Breast epithelium (tissue), 4 donors: ENCODE measurements around the gene GPR107. TPM values are rescaled to one million over a fixed set of nuclear protein-coding genes. Genes with fewer than 3 reads are reported as not detected.

Experiments
- DNase-seq, 2 donors: peaks; one replicate each; pipeline ENCODE4 v3.0.0-alpha.2; 2019; ENCODE audit warnings: low spot score in 2 of 2
- H3K27ac ChIP-seq, 2 donors: fragments of 200-600 bp; sonication (generic) in 1 of 2; one replicate each; pipeline ENCODE4 v1.5.1; 2016 to 2019; ENCODE audit warnings: mild to moderate bottlenecking in 1 of 2
- H3K27me3 ChIP-seq, 2 donors: fragments of 200-600 bp; sonication (generic) in 1 of 2; one replicate each; pipeline versions ENCODE4 v1.5.1 to v1.6.0; 2017 to 2019; ENCODE audit warnings: control low read depth in 1 of 2, mild to moderate bottlenecking in 1 of 2
- H3K36me3 ChIP-seq: fragments of 200-600 bp; one replicate; pipeline ENCODE4 v1.5.1; 2019
- H3K4me1 ChIP-seq, 2 donors: fragments of 200-600 bp; sonication (generic); one replicate each; pipeline ENCODE4 v1.5.1; 2016 to 2019; ENCODE audit warnings: control low read depth in 1 of 2
- H3K4me3 ChIP-seq, 3 donors: fragments of 200-600 bp; sonication (generic); 1 replicate in 2 of 3; 2 replicates in 1 of 3; pipeline ENCODE4 v1.5.1; 2016 to 2019; ENCODE audit warnings: mild to moderate bottlenecking in 3 of 3, moderate library complexity in 2 of 3
- H3K9me3 ChIP-seq, 2 donors: fragments of 200-600 bp; sonication (generic) in 1 of 2; one replicate each; pipeline ENCODE4 v1.5.1; 2016 to 2019; ENCODE audit warnings: control low read depth in 1 of 2
- CTCF ChIP-seq, 3 donors: fragments of 450-650 bp; IDR thresholded peaks; one replicate each; pipeline ENCODE4 v1.5.1; 2016 to 2017; ENCODE audit warnings: antibody characterized with exemption in 3 of 3, mild to moderate bottlenecking in 3 of 3, moderate library complexity in 3 of 3
- POLR2A ChIP-seq: fragments of 450-650 bp; IDR thresholded peaks from one replicate; pipeline ENCODE4 v1.6.1; 2016; ENCODE audit warnings: antibody characterized with exemption, mild to moderate bottlenecking, moderate library complexity
- POLR2AphosphoS5 ChIP-seq, 3 donors: sonication (generic); formaldehyde crosslinking; IDR thresholded peaks; one replicate each; pipeline ENCODE4 v1.6.1; 2017; ENCODE audit warnings: antibody characterized with exemption in 3 of 3
- intact Hi-C: fragments of 100-400 bp; cut with DNase I; formaldehyde crosslinking; loops from one replicate; pipeline ENCODE4 v1.15.1; 2023; ENCODE audit warnings: low total_unique reads
- total RNA-seq, 3 donors: library from RNA; depleted of rRNA; stranded (reverse); fragments of >200 nt; gene quantifications; one replicate each; pipeline ENCODE4 v1.1.0, GENCODE V29; 2016

GPR107 gene
- total RNA-seq, 3 donors from 2014 or later: 22.5 to 26.9 (median 25.6) TPM

- no peak overlapping the region for H3K4me3 ChIP-seq
- no peak for TF ChIP-seq POLR2AphosphoS5 (IDR thresholded peaks at IDR 0.05)
- TF ChIP-seq POLR2A: no peak
- no peak for TF ChIP-seq CTCF (IDR thresholded peaks at IDR 0.05)
- DNase-seq: no peak
- intact Hi-C loops: no loop called here
- H3K9me3 ChIP-seq: no peaks in the 10 kb centered on the region
- no peak overlapping the region for H3K27ac ChIP-seq
- H3K27me3 ChIP-seq: no peaks in the 10 kb centered on the region
- no peaks in the 10 kb centered on the region for H3K36me3 ChIP-seq
- no peaks in the 10 kb centered on the region for H3K4me1 ChIP-seq
Measured at GRCh38 chr9:130120832-130121231, 67.1 kb downstream of the GPR107 start.

- no peak overlapping the region for H3K27ac ChIP-seq
Measured at GRCh38 chr9:130122456-130122855, 68.8 kb downstream of the GPR107 start.

GRCh38 chr9:130124085-130124860 is 70.6 kb downstream of the GPR107 start:
- Histone ChIP-seq H3K4me3 (no peak overlapping the region), H3K27me3 (no peaks in the 10 kb centered on the region), H3K27ac (no peak overlapping the region), H3K36me3 (no peaks in the 10 kb centered on the region), H3K4me1 (peaks cover 0 to 6% of the 10 kb centered on the region in 2 donors), H3K9me3 (no peaks in the 10 kb centered on the region)
- DNase-seq: no peak
- intact Hi-C loops: no loop called here
- TF ChIP-seq POLR2A: no peak
- TF ChIP-seq POLR2AphosphoS5 (IDR thresholded peaks at IDR 0.05): no peak
- TF ChIP-seq CTCF (IDR thresholded peaks at IDR 0.05): no peak

More at GRCh38 chr9:130122456-130122855, 68.8 kb downstream of the GPR107 start:
- Histone ChIP-seq H3K4me3 (no peak overlapping the region), H3K36me3 (no peaks in the 10 kb centered on the region), H3K27me3 (no peaks in the 10 kb centered on the region), H3K4me1 (no peaks in the 10 kb centered on the region), H3K9me3 (no peaks in the 10 kb centered on the region)
- TF ChIP-seq CTCF (IDR thresholded peaks at IDR 0.05): no peak
- TF ChIP-seq POLR2A: no peak
- TF ChIP-seq POLR2AphosphoS5 (IDR thresholded peaks at IDR 0.05): no peak
- no peak for DNase-seq
- intact Hi-C loops: no loop called here

GRCh38 chr9:130126721-130127433 is 73.2 kb downstream of the GPR107 start:
- Histone ChIP-seq H3K27ac (no peak overlapping the region), H3K36me3 (no peaks in the 10 kb centered on the region), H3K9me3 (no peaks in the 10 kb centered on the region), H3K4me1 (peaks cover 0 to 6% of the 10 kb centered on the region in 2 donors), H3K27me3 (no peaks in the 10 kb centered on the region), H3K4me3 (no peak overlapping the region)
- intact Hi-C loops: no loop called here
- no peak for TF ChIP-seq POLR2AphosphoS5 (IDR thresholded peaks at IDR 0.05)
- no peak for TF ChIP-seq POLR2A
- TF ChIP-seq CTCF (IDR thresholded peaks at IDR 0.05): no peak
- no peak for DNase-seq

GRCh38 chr9:130128251-130128650 is 74.5 kb downstream of the GPR107 start:
- H3K9me3 ChIP-seq: no peaks in the 10 kb centered on the region
- H3K27me3 ChIP-seq: no peaks in the 10 kb centered on the region
- no peak for TF ChIP-seq POLR2A
- no peak for TF ChIP-seq CTCF (IDR thresholded peaks at IDR 0.05)
- TF ChIP-seq POLR2AphosphoS5 (IDR thresholded peaks at IDR 0.05): no peak
- peak overlapping the region; percentile 36 to 61 for H3K27ac ChIP-seq
- peaks cover 0 to 6% of the 10 kb centered on the region in 2 donors for H3K4me1 ChIP-seq
- no peak for DNase-seq
- no peaks in the 10 kb centered on the region for H3K36me3 ChIP-seq
- no peak overlapping the region for H3K4me3 ChIP-seq
- intact Hi-C loops: no loop called here
